ENCODE data around the gene CTIF. TPM values are rescaled to one million over a fixed set of nuclear protein-coding genes. Genes with fewer than 3 reads are reported as not detected.

The CTIF gene
- total and polyA plus RNA-seq, 10 donors = 5.2 to 39.2 (median 18.5) TPM

DNA sequence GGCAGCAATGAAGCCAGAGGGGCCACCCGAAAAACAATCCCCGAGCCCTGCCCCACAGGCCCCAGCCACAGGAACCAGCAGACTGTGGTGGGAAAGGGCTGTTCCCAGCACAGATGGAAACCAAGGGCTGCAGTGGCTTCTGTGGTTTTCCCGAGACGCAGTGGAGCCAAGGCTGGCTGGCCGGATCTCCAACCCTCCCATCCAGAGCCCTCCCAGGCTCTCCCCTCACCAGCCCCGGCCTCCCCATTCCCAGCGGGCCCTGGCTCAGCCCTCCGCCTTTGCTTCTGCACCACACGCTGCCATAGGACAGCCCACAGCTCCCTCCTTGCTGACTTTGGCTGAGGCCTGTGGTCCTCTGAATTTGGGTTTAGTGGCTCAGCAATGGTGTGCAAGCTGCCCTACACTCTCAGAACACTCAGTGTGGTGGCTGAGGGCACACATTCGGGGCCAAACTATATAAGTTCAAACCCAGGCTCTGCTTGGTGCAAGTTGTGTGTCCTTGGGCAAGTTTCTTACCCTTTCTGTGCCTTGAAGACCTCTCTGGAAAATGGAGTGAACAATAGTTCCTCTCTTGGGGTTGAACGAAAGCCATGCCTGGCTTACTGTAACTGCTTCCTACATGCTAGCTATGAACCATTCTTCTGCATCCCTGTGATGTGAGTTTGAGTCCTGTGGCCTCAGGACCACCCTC is 211.8 kb downstream of the CTIF start:
- DNase-seq = peak; percentile 65

DNA sequence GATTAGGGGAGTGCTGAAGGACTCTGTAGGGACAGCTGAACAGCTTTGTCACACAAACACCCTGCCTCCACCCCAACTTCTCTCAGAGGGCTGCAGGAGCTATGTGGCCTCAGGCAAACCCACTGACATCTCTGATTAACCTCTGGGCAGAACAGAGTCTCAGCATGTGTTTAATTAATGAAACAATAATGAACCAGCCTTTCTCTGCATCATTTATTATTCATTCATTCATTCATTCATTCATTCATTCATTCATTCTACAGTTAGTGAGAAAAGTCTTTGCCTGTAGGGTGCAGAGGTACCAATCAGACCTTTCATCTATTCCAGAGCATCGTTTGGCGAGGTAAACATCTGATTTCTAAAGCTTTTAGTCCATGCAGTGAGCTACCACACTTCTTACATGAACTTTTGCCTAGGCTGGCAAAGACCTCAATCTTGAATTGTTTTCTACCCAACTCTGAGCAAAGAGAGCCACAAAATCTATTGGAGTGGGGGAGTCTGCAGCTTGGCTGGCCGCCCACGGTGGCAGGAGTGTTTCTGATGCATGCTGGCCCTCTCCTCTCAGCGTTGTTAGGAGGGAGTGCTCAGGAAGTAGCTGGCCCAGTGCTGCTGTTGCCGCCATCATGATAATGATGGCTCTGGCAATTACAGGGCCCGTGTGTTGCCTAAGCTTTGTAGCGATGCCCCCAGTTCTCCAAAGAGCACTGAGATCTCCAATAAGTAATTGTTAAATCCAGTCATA is 213.1 kb downstream of the CTIF start:
- intact Hi-C loops (cut with DNase I; ENCODE audit: low total_unique reads) = no loop called here
- no peaks in the 10 kb centered on the region for H3K9me3 ChIP-seq
- DNase-seq = no peak
- no peak for TF ChIP-seq POLR2A (IDR thresholded peaks at IDR 0.05)
- TF ChIP-seq POLR2AphosphoS5 (IDR thresholded peaks at IDR 0.05) = no peak
- TF ChIP-seq, protein P1, sequence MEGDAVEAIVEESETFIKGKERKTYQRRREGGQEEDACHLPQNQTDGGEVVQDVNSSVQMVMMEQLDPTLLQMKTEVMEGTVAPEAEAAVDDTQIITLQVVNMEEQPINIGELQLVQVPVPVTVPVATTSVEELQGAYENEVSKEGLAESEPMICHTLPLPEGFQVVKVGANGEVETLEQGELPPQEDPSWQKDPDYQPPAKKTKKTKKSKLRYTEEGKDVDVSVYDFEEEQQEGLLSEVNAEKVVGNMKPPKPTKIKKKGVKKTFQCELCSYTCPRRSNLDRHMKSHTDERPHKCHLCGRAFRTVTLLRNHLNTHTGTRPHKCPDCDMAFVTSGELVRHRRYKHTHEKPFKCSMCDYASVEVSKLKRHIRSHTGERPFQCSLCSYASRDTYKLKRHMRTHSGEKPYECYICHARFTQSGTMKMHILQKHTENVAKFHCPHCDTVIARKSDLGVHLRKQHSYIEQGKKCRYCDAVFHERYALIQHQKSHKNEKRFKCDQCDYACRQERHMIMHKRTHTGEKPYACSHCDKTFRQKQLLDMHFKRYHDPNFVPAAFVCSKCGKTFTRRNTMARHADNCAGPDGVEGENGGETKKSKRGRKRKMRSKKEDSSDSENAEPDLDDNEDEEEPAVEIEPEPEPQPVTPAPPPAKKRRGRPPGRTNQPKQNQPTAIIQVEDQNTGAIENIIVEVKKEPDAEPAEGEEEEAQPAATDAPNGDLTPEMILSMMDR (IDR thresholded peaks at IDR 0.05 in 8 of 11, conservative IDR thresholded peaks at IDR 0.05 in 3 of 11) = no peak
- H3K27ac ChIP-seq = no peak overlapping the region
- WGBS, 5 donors = 73 to 86% (median 80%) methylated on average over 8 of the region's 8 CpGs
- H3K4me1 ChIP-seq = no peaks in the 10 kb centered on the region
- no peaks in the 10 kb centered on the region for H3K36me3 ChIP-seq
- no peaks in the 10 kb centered on the region for H3K27me3 ChIP-seq (replicated peaks in 1 of 7)
- no peak overlapping the region for H3K4me3 ChIP-seq

More for the DNA sequence above, 211.8 kb downstream of the CTIF start:
- H3K36me3 ChIP-seq = no peaks in the 10 kb centered on the region
- H3K4me1 ChIP-seq = no peaks in the 10 kb centered on the region
- H3K9me3 ChIP-seq = no peaks in the 10 kb centered on the region
- H3K4me3 ChIP-seq = no peak overlapping the region
- 54 to 86% (median 58%) methylated on average over 4 to 11 of the region's 11 CpGs for WGBS, 5 donors
- no peaks in the 10 kb centered on the region for H3K27me3 ChIP-seq (replicated peaks in 1 of 7)
- no peak for TF ChIP-seq POLR2A (IDR thresholded peaks at IDR 0.05)
- TF ChIP-seq POLR2AphosphoS5 (IDR thresholded peaks at IDR 0.05) = no peak
- TF ChIP-seq, protein P1 (IDR thresholded peaks at IDR 0.05 in 8 of 11, conservative IDR thresholded peaks at IDR 0.05 in 3 of 11) = no peak
- intact Hi-C loops (cut with DNase I; ENCODE audit: low total_unique reads) = no loop called here
- H3K27ac ChIP-seq = no peak overlapping the region

DNA sequence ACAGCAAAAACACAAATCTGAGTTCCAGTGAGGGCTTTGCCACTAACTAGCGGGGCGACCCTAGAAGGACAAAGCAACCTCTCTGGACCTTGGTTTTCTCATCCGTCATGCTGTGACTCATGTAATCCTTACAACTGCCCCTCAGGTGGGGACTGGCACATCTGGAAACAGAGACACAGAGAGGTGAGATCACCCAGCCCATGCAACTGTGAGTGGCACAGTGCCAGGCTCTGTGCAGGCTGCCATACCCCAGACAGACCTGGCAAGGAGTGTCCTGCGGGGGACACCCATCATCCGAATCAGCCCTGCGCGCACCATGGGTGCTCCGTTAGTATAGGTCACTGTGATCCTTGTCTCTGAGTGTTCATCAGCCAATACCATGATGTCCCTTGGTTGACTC is 213.6 kb downstream of the CTIF start:
- H3K27ac ChIP-seq = no peak overlapping the region
- intact Hi-C loops (cut with DNase I; ENCODE audit: low total_unique reads) = no loop called here
- WGBS, 5 donors = 92 to 97% (median 96%) methylated on average over 8 of the region's 8 CpGs
- no peaks in the 10 kb centered on the region for H3K9me3 ChIP-seq
- TF ChIP-seq POLR2AphosphoS5 (IDR thresholded peaks at IDR 0.05) (no peak), POLR2A (IDR thresholded peaks at IDR 0.05) (no peak)
- TF ChIP-seq, protein P1 (IDR thresholded peaks at IDR 0.05 in 8 of 11, conservative IDR thresholded peaks at IDR 0.05 in 3 of 11) = no peak
- no peaks in the 10 kb centered on the region for H3K4me1 ChIP-seq
- DNase-seq = no peak
- no peaks in the 10 kb centered on the region for H3K27me3 ChIP-seq (replicated peaks in 1 of 7)
- no peak overlapping the region for H3K4me3 ChIP-seq
- H3K36me3 ChIP-seq = peaks cover 0 to under 1% (median 0%) of the 10 kb centered on the region in 6 donors

DNA sequence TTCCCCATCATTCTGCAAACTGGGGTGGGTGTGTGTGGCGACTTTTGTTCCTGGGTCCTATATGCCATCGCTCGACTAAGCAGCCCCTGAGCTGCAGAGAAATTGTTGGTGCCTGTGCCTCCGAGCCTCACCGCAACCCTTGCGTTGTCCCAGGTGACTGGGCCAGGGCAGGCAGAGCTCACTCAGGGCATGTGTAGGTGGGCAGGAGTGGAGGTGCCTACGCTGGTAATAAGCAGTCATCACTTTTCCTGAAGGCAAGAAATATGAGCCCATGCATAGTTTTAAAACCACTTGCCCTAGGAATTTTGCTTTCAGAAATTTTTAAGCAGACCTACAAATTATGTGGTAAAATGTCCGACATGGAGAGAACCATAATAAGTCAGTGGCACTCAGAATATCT is 214.1 kb downstream of the CTIF start:
- 92 to 99% (median 96%) methylated on average over 8 of the region's 8 CpGs for WGBS, 5 donors
- Histone ChIP-seq H3K36me3 (peaks cover 0 to 5% (median 0%) of the 10 kb centered on the region in 6 donors), H3K4me1 (no peaks in the 10 kb centered on the region), H3K4me3 (no peak overlapping the region), H3K9me3 (no peaks in the 10 kb centered on the region), H3K27me3 (replicated peaks in 1 of 7) (no peaks in the 10 kb centered on the region), H3K27ac (no peak overlapping the region)
- DNase-seq = no peak
- TF ChIP-seq, protein P1 (IDR thresholded peaks at IDR 0.05 in 8 of 11, conservative IDR thresholded peaks at IDR 0.05 in 3 of 11) = no peak
- no peak for TF ChIP-seq POLR2AphosphoS5 (IDR thresholded peaks at IDR 0.05)
- no peak for TF ChIP-seq POLR2A (IDR thresholded peaks at IDR 0.05)
- intact Hi-C loops (cut with DNase I; ENCODE audit: low total_unique reads) = no loop called here
